VCaP (cell line): Measurements from ENCODE around the gene STAC.
A peak's percentile ranks its signal among the peaks of the same experiment; 100 is the strongest.

ENCODE experiments used
- H3K27ac ChIP-seq: fragments of 450-650 bp; 2 replicates; pipeline ENCODE4 v1.5.1; 2017
- TF ChIP-seq, protein P1 (sequence below): fragments of 450-650 bp; conservative IDR thresholded peaks from 2 replicates; pipeline ENCODE4 v1.5.1; 2017; ENCODE audit warnings: mild to moderate bottlenecking, moderate library complexity

STAC gene

DNA sequence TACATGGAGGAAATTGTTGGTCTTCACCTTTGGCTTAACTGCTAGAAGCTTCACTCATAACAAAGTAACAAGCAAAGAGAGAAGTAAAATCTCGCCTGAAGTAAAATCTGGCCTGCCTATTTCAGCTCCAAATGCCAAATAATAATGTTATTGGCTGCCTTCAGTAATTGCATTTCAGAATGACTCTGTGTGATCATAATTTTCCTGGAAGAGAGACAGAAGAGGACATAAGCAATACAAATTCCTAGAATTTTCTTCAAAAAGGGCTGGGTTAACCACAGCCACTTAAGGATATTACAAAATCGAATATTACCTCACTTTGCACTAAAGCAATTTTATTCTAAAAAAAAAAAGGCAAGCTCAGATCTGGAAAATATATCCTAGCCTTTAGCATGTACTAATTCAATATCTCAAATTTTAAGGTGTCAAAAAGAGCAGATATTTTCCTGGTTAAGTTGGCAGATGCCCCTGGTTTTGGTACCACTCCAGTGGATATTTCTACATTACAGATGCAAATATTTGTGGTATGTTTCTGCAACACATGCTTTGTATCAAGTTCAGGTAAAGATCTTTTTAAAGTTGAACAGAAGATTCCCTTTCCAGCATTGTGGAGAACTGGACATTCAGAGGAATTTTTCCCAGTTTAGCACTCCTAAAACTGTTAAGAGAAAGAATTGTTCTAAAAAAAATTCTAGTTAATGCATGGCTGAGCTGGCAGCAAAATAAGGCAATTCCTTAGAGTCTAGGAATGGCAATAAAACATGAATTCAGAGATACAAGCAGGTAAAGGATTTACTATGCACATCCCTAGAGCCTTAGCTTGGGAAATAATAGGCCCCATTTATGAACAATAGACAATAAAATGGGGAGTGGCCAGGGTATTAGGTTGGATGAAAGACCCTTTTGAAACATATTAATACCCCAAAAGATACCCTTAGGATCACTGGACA is 116.7 kb downstream of the STAC start:
- TF ChIP-seq, protein P1, sequence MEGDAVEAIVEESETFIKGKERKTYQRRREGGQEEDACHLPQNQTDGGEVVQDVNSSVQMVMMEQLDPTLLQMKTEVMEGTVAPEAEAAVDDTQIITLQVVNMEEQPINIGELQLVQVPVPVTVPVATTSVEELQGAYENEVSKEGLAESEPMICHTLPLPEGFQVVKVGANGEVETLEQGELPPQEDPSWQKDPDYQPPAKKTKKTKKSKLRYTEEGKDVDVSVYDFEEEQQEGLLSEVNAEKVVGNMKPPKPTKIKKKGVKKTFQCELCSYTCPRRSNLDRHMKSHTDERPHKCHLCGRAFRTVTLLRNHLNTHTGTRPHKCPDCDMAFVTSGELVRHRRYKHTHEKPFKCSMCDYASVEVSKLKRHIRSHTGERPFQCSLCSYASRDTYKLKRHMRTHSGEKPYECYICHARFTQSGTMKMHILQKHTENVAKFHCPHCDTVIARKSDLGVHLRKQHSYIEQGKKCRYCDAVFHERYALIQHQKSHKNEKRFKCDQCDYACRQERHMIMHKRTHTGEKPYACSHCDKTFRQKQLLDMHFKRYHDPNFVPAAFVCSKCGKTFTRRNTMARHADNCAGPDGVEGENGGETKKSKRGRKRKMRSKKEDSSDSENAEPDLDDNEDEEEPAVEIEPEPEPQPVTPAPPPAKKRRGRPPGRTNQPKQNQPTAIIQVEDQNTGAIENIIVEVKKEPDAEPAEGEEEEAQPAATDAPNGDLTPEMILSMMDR = no peak
- H3K27ac ChIP-seq = no peak overlapping the region

DNA sequence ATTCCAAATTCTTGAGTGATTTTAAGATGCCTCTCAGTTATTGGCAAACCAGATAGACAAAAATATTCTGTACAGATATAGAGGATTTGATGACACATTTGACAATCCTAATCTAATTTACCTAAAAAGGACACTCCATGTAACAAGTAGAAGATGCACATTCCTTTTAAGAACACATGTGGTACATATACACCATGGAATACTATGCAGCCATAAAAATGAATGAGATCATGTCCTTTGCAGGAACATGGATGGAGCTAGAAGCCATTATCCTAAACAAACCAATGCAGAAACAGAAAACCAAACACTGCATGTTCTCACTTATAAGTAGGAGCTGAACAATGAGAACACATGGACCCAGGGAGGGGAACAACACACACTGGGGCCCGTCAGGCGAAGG is 119.7 kb downstream of the STAC start:
- peak overlapping the region; percentile 59 for H3K27ac ChIP-seq

DNA sequence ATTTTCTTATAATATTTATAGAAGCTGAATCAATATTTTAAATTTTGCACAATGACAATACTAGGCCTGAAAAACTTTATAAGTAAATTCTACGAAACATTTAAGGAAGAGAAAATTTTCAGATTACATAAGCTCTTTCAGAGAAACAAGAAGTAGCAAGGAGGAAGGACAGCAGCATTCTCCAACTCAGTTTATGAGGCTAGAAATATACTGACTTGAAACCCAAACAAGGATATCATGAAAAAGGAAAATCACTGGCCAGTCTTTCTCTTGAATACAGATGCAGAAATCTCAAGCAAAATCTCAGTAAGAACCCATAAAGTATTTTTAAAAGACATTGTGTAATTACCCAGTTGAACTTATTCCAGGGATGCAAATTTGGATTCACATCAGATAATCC is 121.3 kb downstream of the STAC start:
- peak overlapping the region; percentile 59 for H3K27ac ChIP-seq
- TF ChIP-seq, protein P1 = no peak

DNA sequence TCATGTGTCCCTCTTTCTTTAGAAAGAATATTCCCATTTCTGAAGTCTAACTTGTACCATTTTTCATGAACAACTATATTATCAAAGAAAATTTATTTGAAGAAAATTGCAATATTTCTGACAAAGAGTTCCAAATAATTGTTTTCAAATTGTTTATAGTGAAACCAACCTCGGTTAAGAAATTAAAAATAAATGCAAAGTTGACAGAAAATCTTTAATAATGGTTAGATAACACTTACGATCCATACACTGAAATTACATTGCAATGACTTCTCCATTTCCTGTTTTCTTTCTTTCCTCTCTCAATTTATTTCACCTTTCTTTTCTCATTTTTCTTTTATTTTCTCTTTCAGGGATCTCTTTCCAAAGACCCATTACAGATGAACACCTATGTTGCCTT is 125.1 kb downstream of the STAC start:
- H3K27ac ChIP-seq = no peak overlapping the region
- TF ChIP-seq, protein P1 = no peak

DNA sequence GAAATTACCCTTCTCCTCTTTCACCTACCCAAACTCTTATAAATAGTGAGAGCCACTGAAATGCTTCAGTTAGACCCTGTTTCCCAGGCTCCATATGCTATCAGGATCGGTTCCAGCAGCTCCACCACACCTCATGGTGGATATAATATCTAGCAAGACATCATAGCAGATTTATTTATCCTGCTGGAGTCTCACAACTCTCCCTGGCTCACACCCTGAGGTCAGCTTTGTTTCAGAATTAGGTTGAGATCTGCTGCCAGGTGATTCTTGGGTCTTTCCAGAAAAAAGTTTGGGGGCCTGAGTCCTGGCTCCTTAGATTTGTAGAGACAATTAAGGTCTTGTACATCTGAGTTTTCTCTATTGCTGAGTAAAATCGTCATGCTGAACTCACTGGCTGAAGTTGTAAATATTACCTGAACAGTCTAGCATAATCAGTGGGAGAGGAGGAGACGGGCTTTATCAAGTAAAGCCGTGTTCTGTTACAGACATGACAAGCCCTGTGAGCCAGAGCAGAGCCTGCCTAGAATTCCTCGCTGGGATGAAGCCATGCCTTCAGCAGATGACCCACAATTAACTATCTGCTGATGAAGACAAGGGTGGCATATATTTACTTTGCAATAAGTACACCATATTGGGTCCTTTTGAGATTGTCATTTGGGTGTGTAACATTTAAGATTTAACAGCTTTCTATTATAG is 131.6 kb downstream of the STAC start:
- H3K27ac ChIP-seq = no peak overlapping the region
- TF ChIP-seq, protein P1 = no peak

DNA sequence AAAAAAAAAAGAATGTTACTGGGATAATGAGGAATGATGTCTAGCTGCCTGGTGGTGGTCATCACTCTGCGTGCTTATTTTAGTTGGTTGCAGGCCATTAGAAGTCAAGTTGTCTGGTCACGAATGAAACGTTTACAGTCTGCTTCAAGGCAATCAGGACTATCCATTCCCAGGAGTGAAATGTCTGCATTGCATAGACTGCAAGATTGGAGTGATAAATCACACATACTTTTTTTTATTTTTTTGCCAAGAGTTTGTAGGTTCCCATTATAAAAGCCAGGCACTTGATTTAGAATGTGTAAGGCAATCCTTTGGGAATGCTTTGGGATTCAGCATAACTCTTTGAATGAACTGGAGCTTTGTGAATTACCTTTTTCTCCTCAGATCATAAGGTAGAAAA is 132.3 kb downstream of the STAC start:
- H3K27ac ChIP-seq = no peak overlapping the region
- TF ChIP-seq, protein P1 = no peak

DNA sequence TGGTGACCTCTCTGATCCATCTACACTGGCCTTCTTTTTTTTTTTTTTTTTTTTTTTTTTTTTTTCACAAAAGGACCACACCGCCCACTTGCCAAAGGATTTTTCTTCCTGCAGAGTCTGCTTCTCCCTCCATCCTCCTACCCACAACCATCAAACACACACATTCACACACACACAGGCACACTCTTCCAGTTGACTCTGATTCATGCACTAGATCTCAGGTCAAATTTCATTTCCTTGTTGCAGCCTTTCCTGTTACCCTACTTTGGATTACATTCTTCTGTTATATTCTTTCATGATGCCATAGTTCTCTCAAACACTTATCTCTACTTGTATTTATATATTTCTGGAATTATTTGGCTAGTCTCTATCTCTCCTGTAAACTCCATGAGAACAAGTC is 133.9 kb downstream of the STAC start:
- no peak overlapping the region for H3K27ac ChIP-seq
- TF ChIP-seq, protein P1 = no peak

DNA sequence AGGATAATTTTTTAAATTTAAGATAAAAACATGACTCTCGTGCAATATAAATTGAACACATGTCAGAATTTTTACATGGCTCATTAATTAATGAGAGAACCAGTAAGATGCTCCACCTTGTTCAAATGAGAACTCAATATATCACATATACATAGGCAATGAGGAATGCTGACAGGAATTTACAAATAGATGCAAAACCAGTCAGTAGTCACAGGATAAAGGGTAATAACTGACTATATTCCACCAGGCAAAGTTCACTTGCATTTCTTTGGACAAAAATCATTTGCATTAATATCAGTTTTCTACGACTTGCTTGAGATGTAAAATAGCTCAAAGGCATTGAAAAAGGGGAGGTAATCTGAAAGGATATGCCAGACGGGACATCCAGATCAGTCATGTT is 139.4 kb downstream of the STAC start:
- H3K27ac ChIP-seq = no peak overlapping the region
- TF ChIP-seq, protein P1 = no peak
